ENCODE measurements around the gene DNAL1. TPM values are rescaled to one million over a fixed set of nuclear protein-coding genes. Genes with fewer than 3 reads are reported as not detected.

The DNAL1 gene
- total RNA-seq, 2 donors from 2014 or later, result 8.5 to 10.0 TPM

GRCh38 chr14:73709904-73710469, 65.2 kb downstream of the DNAL1 start:
- Histone ChIP-seq H3K27me3 (replicated peaks; ENCODE audit: insufficient read depth) (no peaks in the 10 kb centered on the region), H3K9me3 (no peaks in the 10 kb centered on the region), H3K36me3 (no peaks in the 10 kb centered on the region), H3K4me3 (no peak overlapping the region), H3K4me1 (replicated peaks) (peaks cover 4% of the 10 kb centered on the region), H3K27ac (no peak overlapping the region)
- 94% methylated on average over 8 of the region's 8 CpGs for WGBS
- no peak for DNase-seq (ENCODE audit: low spot score)
- intact Hi-C loops (cut with DNase I), result loop anchor here (5.0 kb wide), 1 partner anchor 78 kb away; no protein-coding TSS in a partner anchor
- TF ChIP-seq POLR2A (IDR thresholded peaks at IDR 0.05) (no peak), POLR2AphosphoS5 (IDR thresholded peaks at IDR 0.05) (no peak), CTCF (IDR thresholded peaks at IDR 0.05) (no peak)

- intact Hi-C loops (cut with DNase I), result loop anchor here (5.0 kb wide), 1 partner anchor 78 kb away; no protein-coding TSS in a partner anchor
- Histone ChIP-seq H3K36me3 (no peaks in the 10 kb centered on the region), H3K9me3 (no peaks in the 10 kb centered on the region), H3K27ac (no peak overlapping the region), H3K4me3 (no peak overlapping the region), H3K27me3 (replicated peaks; ENCODE audit: insufficient read depth) (no peaks in the 10 kb centered on the region), H3K4me1 (replicated peaks) (peaks cover 4% of the 10 kb centered on the region)
- TF ChIP-seq CTCF (IDR thresholded peaks at IDR 0.05), result no peak
- TF ChIP-seq POLR2A (IDR thresholded peaks at IDR 0.05), result no peak
- no peak for TF ChIP-seq POLR2AphosphoS5 (IDR thresholded peaks at IDR 0.05)
- 80% methylated on average over 5 of the region's 5 CpGs for WGBS
- DNase-seq (ENCODE audit: low spot score), result no peak
These were observed 66.0 kb downstream of the DNAL1 start for GRCh38 chr14:73710737-73711136.

- Histone ChIP-seq H3K36me3 (no peaks in the 10 kb centered on the region), H3K4me1 (replicated peaks) (peaks cover 4% of the 10 kb centered on the region), H3K27me3 (replicated peaks; ENCODE audit: insufficient read depth) (no peaks in the 10 kb centered on the region), H3K9me3 (no peaks in the 10 kb centered on the region), H3K4me3 (peak overlapping the region; percentile 77), H3K27ac (peak overlapping the region; percentile 87 to 91)
- no peak for DNase-seq (ENCODE audit: low spot score)
- 11% methylated on average over 11 of the region's 11 CpGs for WGBS
- intact Hi-C loops (cut with DNase I), result loop anchor here (5.0 kb wide), 1 partner anchor 80 kb away; no protein-coding TSS in a partner anchor
- no peak for TF ChIP-seq POLR2AphosphoS5 (IDR thresholded peaks at IDR 0.05)
- no peak for TF ChIP-seq POLR2A (IDR thresholded peaks at IDR 0.05)
- TF ChIP-seq CTCF (IDR thresholded peaks at IDR 0.05), result no peak
These were observed 67.3 kb downstream of the DNAL1 start for GRCh38 chr14:73712071-73712506.

- H3K4me1 ChIP-seq (replicated peaks), result peaks cover 4% of the 10 kb centered on the region
- H3K4me3 ChIP-seq, result peak overlapping the region; percentile 77
- no peaks in the 10 kb centered on the region for H3K27me3 ChIP-seq (replicated peaks; ENCODE audit: insufficient read depth)
- no peak for DNase-seq (ENCODE audit: low spot score)
- no peaks in the 10 kb centered on the region for H3K36me3 ChIP-seq
- no peaks in the 10 kb centered on the region for H3K9me3 ChIP-seq
- 15% methylated on average over 20 of the region's 20 CpGs for WGBS
- intact Hi-C loops (cut with DNase I), result loop anchor here (5.0 kb wide), 1 partner anchor 80 kb away; no protein-coding TSS in a partner anchor
- no peak for TF ChIP-seq CTCF (IDR thresholded peaks at IDR 0.05)
- no peak for TF ChIP-seq POLR2AphosphoS5 (IDR thresholded peaks at IDR 0.05)
- TF ChIP-seq POLR2A (IDR thresholded peaks at IDR 0.05), result no peak
- H3K27ac ChIP-seq, result peak overlapping the region; percentile 87 to 91
These were observed 67.9 kb downstream of the DNAL1 start for GRCh38 chr14:73712540-73713180.

Measured in prostate gland (tissue), 2 donors.